GM12878 (cell line): ENCODE data around the gene RPS15A. TPM values are rescaled to one million over a fixed set of nuclear protein-coding genes. Genes with fewer than 3 reads are reported as not detected.

Source experiments
- ATF7 ChIP-seq: fragments of 450-650 bp; IDR thresholded peaks from 2 replicates; pipeline ENCODE4 v1.6.1; 2016; ENCODE audit warnings: low read depth, mild to moderate bottlenecking
- BRCA1 ChIP-seq: IDR thresholded peaks from 2 replicates; pipeline ENCODE4 v1.6.1; 2011; ENCODE audit warnings: low read depth, low read length, improper control_type of control experiment
- CBFB ChIP-seq: IDR thresholded peaks from 2 replicates; pipeline ENCODE4 v1.6.1; 2016; ENCODE audit warnings: antibody characterized with exemption, low read depth
- CEBPZ ChIP-seq: fragments of 150-350 bp; IDR thresholded peaks from 2 replicates; pipeline ENCODE4 v1.6.1; 2016; ENCODE audit warnings: low read depth, low read length
- CHD2 ChIP-seq: IDR thresholded peaks from 2 replicates; pipeline ENCODE4 v1.6.1; 2011; ENCODE audit warnings: low read depth, low read length, improper control_type of control experiment, borderline replicate concordance
- CHD4 ChIP-seq: fragments of 200-600 bp; sonication (generic); IDR thresholded peaks from 2 replicates; pipeline ENCODE4 v1.6.1; 2016; ENCODE audit warnings: mild to moderate bottlenecking
- HDAC6 ChIP-seq: fragments of 200-600 bp; sonication (generic); IDR thresholded peaks from one replicate; pipeline ENCODE4 v1.8.0; 2017; ENCODE audit warnings: antibody characterized with exemption; ENCODE audit not compliant: unreplicated experiment
- HSF1 ChIP-seq: fragments of 150-350 bp; IDR thresholded peaks from 2 replicates; pipeline ENCODE4 v1.6.1; 2014; ENCODE audit warnings: mild to moderate bottlenecking, low read depth, low read length
- JUND ChIP-seq: IDR thresholded peaks from 2 replicates; pipeline ENCODE4 v1.6.1; 2012; ENCODE audit warnings: low read depth, mild to moderate bottlenecking, low read length, improper control_type of control experiment, moderate library complexity
- MTA2 ChIP-seq: fragments of 450-650 bp; IDR thresholded peaks from 2 replicates; pipeline ENCODE4 v1.6.1; 2016; ENCODE audit warnings: low read depth, mild to moderate bottlenecking, moderate library complexity
- MYC ChIP-seq: IDR thresholded peaks from 2 replicates; pipeline ENCODE4 v1.6.1; 2011; ENCODE audit warnings: mild to moderate bottlenecking, low read length, moderate library complexity, inconsistent platforms; ENCODE audit not compliant: insufficient read depth, insufficient replicate concordance, insufficient read length, severe bottlenecking
- NR2F1 ChIP-seq: fragments of 450-650 bp; conservative IDR thresholded peaks from 2 replicates; pipeline ENCODE4 v1.6.1; 2017; ENCODE audit warnings: mild to moderate bottlenecking
- NRF1 ChIP-seq: conservative IDR thresholded peaks from 2 replicates; pipeline ENCODE4 v1.6.1; 2011; ENCODE audit warnings: mild to moderate bottlenecking, low read depth, low read length, improper control_type of control experiment
- SREBF2 ChIP-seq: IDR thresholded peaks from 2 replicates; pipeline ENCODE4 v1.6.1; 2012; ENCODE audit warnings: mild to moderate bottlenecking, low read length
- STAT1 ChIP-seq: fragments of 450-650 bp; conservative IDR thresholded peaks from 2 replicates; pipeline ENCODE4 v1.6.1; 2014; ENCODE audit warnings: antibody characterized with exemption, mild to moderate bottlenecking
- ZNF207 ChIP-seq: fragments of 450-650 bp; IDR thresholded peaks from 2 replicates; pipeline ENCODE4 v1.6.1; 2014; ENCODE audit warnings: antibody characterized with exemption, mild to moderate bottlenecking, borderline replicate concordance
- ZNF274 ChIP-seq: IDR thresholded peaks from one replicate; pipeline ENCODE4 v1.8.0; 2011; ENCODE audit not compliant: insufficient read length, insufficient read depth
- ZNF687 ChIP-seq: fragments of 450-650 bp; IDR thresholded peaks from 2 replicates; pipeline ENCODE4 v1.6.1; 2017; ENCODE audit warnings: mild to moderate bottlenecking, moderate library complexity
- polyA plus RNA-seq, 11 experiments: library from polyadenylated mRNA; depleted of rRNA in 4 of 11; unstranded in 6 of 11; stranded (reverse) in 5 of 11; fragments of >200 nt; fragmentation: Nextera tagmentation in 4 of 11; fragmentation: Illumina TruSeq in 1 of 11; extraction: Ambion mirVana in 4 of 11; extraction: Trizol in 1 of 11; gene quantifications; 1 replicate in 1 of 11; 2 replicates in 10 of 11; pipeline versions ENCODE4 v1.2.1 to v1.2.3, GENCODE V29; 2011 to 2016; ENCODE audit warnings: inconsistent platforms in 2 of 11, missing spikeins in 2 of 11, low read depth in 1 of 11
- total RNA-seq, 4 experiments: library from RNA; depleted of rRNA in 3 of 4; stranded (reverse); fragments of >200 nt in 3 of 4; fragmentation: Illumina TruSeq in 1 of 4; extraction: Trizol in 1 of 4; gene quantifications; 2 replicates each; pipeline versions ENCODE4 v1.2.1 to v1.2.3, GENCODE V29; 2013 to 2021
- TF ChIP-seq, protein P1 (sequence below): IDR thresholded peaks from 2 replicates; pipeline ENCODE4 v1.6.1; 2011; ENCODE audit warnings: borderline replicate concordance, low read depth, mild to moderate bottlenecking, moderate library complexity, low read length; ENCODE audit not compliant: insufficient read depth, poor library complexity, severe bottlenecking

RPS15A gene
- total and polyA plus RNA-seq, 10 of the 15 experiments (the other 5 are each of a cell fraction or from before 2014, with no cell fraction given): 1,566 to 6,408 (median 2,999) TPM

- peak; percentile 94 for TF ChIP-seq CBFB
- TF ChIP-seq JUND: 0 out of 2 replicates have a peak, but pooled peaks have one; percentile 6
- TF ChIP-seq ZNF207: peak; percentile 82
- TF ChIP-seq, protein P1, sequence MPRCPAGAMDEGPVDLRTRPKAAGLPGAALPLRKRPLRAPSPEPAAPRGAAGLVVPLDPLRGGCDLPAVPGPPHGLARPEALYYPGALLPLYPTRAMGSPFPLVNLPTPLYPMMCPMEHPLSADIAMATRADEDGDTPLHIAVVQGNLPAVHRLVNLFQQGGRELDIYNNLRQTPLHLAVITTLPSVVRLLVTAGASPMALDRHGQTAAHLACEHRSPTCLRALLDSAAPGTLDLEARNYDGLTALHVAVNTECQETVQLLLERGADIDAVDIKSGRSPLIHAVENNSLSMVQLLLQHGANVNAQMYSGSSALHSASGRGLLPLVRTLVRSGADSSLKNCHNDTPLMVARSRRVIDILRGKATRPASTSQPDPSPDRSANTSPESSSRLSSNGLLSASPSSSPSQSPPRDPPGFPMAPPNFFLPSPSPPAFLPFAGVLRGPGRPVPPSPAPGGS: no peak
- TF ChIP-seq NR2F1: 0 out of 2 replicates have a peak, but pooled peaks have one; percentile 19
- no peak for TF ChIP-seq HSF1
- TF ChIP-seq BRCA1: peak; percentile 80
- no peak for TF ChIP-seq ZNF274
- no peak for TF ChIP-seq MTA2
- no peak for TF ChIP-seq SREBF2
- TF ChIP-seq ZNF687: peak; percentile 52; the same call in 1 of the 2 replicates
- no peak for TF ChIP-seq NRF1
- TF ChIP-seq HDAC6: peak; percentile 72
- TF ChIP-seq STAT1: peak; percentile 62; the same call in 1 of the 2 replicates
- TF ChIP-seq CHD4: no peak
- peak; percentile 95 for TF ChIP-seq MYC
- TF ChIP-seq ATF7: peak; percentile 40; the same call in 1 of the 2 replicates
- peak; percentile 99 for TF ChIP-seq CHD2
- TF ChIP-seq CEBPZ: peak; percentile 58
These were observed at the start of gene RPS15A (continued) for GRCh38 chr16:18789850-18790706.
